GM12878 (cell line): Measurements from ENCODE around the gene OSBP. TPM values are rescaled to one million over a fixed set of nuclear protein-coding genes. Genes with fewer than 3 reads are reported as not detected.

Experiments
- ATAC-seq: fragments of 200-7000 bp; cut with Tn5 transposase; 3 replicates; pipeline ENCODE4 v1.9.1; 2020; ENCODE audit warnings: mild to moderate bottlenecking, moderate library complexity
- BruUV-seq: library from RNA; stranded (reverse); fragments of 400-500 nt; replicated peaks from 2 replicates; lab custom pipeline; 2021; lab: Mats Ljungman, UMichigan
- CTCF ChIA-PET: fragments of 300-600 bp; sonication (Branson Sonifier 250); formaldehyde crosslinking; extraction: SDS; loops from one replicate; lab custom pipeline; 2021; ENCODE audit warnings: inconsistent platforms; lab: Yijun Ruan, JAX
- POLR2A ChIA-PET: fragments of 350-600 bp; formaldehyde crosslinking; extraction: SDS; loops from one replicate; lab custom pipeline; 2021; ENCODE audit warnings: inconsistent platforms; lab: Charles Lee
- RAD21 ChIA-PET: fragments of 300-600 bp; sonication (Branson Sonifier 250); formaldehyde crosslinking; loops from one replicate; lab custom pipeline; 2023; ENCODE audit warnings: antibody characterized with exemption; ENCODE audit not compliant: unreplicated experiment; lab: Charles Lee
- SMC1A ChIA-PET: fragments of 300-600 bp; sonication (Branson Sonifier 250); formaldehyde crosslinking; loops from one replicate; lab custom pipeline; 2023; ENCODE audit not compliant: unreplicated experiment, uncharacterized antibody; lab: Charles Lee
- DNase-seq: peaks from one replicate; pipeline ENCODE4 v3.0.0-alpha.2; 2011; ENCODE audit warnings: low read depth, low spot score
- FAIRE-seq: peaks from 3 replicates; lab custom pipeline; 2011; peaks lifted over from hg19 to GRCh38; lab: Jason Lieb, UNC
- H2AFZ ChIP-seq: 2 replicates; pipeline ENCODE4 v1.6.0; 2011; ENCODE audit warnings: low read depth, low read length, control low read depth; ENCODE audit not compliant: control insufficient read depth
- H3K27ac ChIP-seq: 2 replicates; pipeline ENCODE4 v1.5.1; 2011; ENCODE audit warnings: control low read depth; ENCODE audit not compliant: control insufficient read depth, insufficient read depth
- H3K27me3 ChIP-seq, 2 experiments: replicated peaks in 1 of 2; 2 replicates each; pipeline versions ENCODE4 v1.6.0 to v1.6.1; 2011; ENCODE audit warnings: low read length in 1 of 2; ENCODE audit not compliant: control insufficient read depth in 2 of 2, insufficient read depth in 2 of 2
- H3K36me3 ChIP-seq, 2 experiments: 2 replicates each; pipeline ENCODE4 v1.5.1; 2011; ENCODE audit warnings: low read length in 1 of 2; ENCODE audit not compliant: control insufficient read depth in 2 of 2, insufficient read depth in 2 of 2
- H3K4me1 ChIP-seq: 2 replicates; pipeline ENCODE4 v1.6.1; 2011; ENCODE audit warnings: mild to moderate bottlenecking, low read length, moderate library complexity, mixed read lengths; ENCODE audit not compliant: control insufficient read depth, insufficient read depth
- H3K4me2 ChIP-seq: 2 replicates; pipeline ENCODE4 v1.6.0; 2011; ENCODE audit warnings: control low read depth; ENCODE audit not compliant: control insufficient read depth, insufficient read depth
- H3K4me3 ChIP-seq: fragments of 200-600 bp; sonication (generic); 2 replicates; pipeline ENCODE4 v1.5.1; 2016
- H3K79me2 ChIP-seq: 2 replicates; pipeline ENCODE4 v1.6.0; 2011; ENCODE audit warnings: low read length; ENCODE audit not compliant: control insufficient read depth, insufficient read depth
- H3K9ac ChIP-seq: 2 replicates; pipeline ENCODE4 v1.8.0; 2011; ENCODE audit warnings: low read length, control low read depth, mixed read lengths; ENCODE audit not compliant: control insufficient read depth, insufficient read depth
- H3K9me3 ChIP-seq: replicated peaks from 3 replicates; pipeline ENCODE4 v1.5.1; 2011; ENCODE audit warnings: mild to moderate bottlenecking, low read length; ENCODE audit not compliant: control insufficient read depth, insufficient read depth
- H4K20me1 ChIP-seq: 2 replicates; pipeline ENCODE4 v1.6.0; 2011; ENCODE audit not compliant: control insufficient read depth, insufficient read depth
- CHD2 ChIP-seq: IDR thresholded peaks from 2 replicates; pipeline ENCODE4 v1.6.1; 2011; ENCODE audit warnings: low read depth, low read length, improper control_type of control experiment, borderline replicate concordance
- FOXK2 ChIP-seq: fragments of 450-650 bp; IDR thresholded peaks from 2 replicates; pipeline ENCODE4 v1.6.1; 2017; ENCODE audit warnings: mild to moderate bottlenecking, moderate library complexity
- NKRF ChIP-seq: fragments of 450-650 bp; conservative IDR thresholded peaks from 2 replicates; pipeline ENCODE4 v1.6.1; 2017; ENCODE audit warnings: mild to moderate bottlenecking, moderate library complexity
- RAD21 ChIP-seq: IDR thresholded peaks from 2 replicates; pipeline ENCODE4 v1.6.1; 2011; ENCODE audit warnings: mild to moderate bottlenecking, low read depth, low read length, moderate library complexity; ENCODE audit not compliant: insufficient read depth
- SP1 ChIP-seq: IDR thresholded peaks from one replicate; pipeline ENCODE4 v1.6.1; 2011; ENCODE audit warnings: low read depth, low read length
- TCF3 ChIP-seq: IDR thresholded peaks from 2 replicates; pipeline ENCODE4 v1.6.1; 2012; ENCODE audit warnings: low read depth, mild to moderate bottlenecking, low read length, borderline replicate concordance; ENCODE audit not compliant: insufficient read depth
- ZNF274 ChIP-seq: IDR thresholded peaks from one replicate; pipeline ENCODE4 v1.8.0; 2011; ENCODE audit not compliant: insufficient read length, insufficient read depth
- ZNF384 ChIP-seq: IDR thresholded peaks from 2 replicates; pipeline ENCODE4 v1.6.1; 2012; ENCODE audit warnings: low read depth, mild to moderate bottlenecking, low read length, improper control_type of control experiment, borderline replicate concordance
- ZNF592 ChIP-seq: fragments of 450-650 bp; IDR thresholded peaks from 2 replicates; pipeline ENCODE4 v1.6.1; 2017; ENCODE audit warnings: mild to moderate bottlenecking, moderate library complexity
- WGBS: methylation state at CpG from one replicate; pipeline ENCODE4 v1.1.6; 2016; ENCODE audit warnings: low lambda C conversion rate; ENCODE audit not compliant: insufficient replicate concordance, insufficient coverage; ENCODE audit errors: missing lambda C conversion rate; 5-methylcytosine and 5-hydroxymethylcytosine counted together
- in situ Hi-C: fragments of 300-500 bp; cut with MboI; formaldehyde crosslinking; loops from 9 replicates; pipeline ENCODE4 v1.14.3; 2018; ENCODE audit warnings: mixed read lengths
- intact Hi-C: fragments of 100-400 bp; cut with micrococcal nuclease; formaldehyde crosslinking; loops from one replicate; pipeline ENCODE4 v1.14.2; 2022; ENCODE audit not compliant: unreplicated experiment
- polyA plus RNA-seq, 11 experiments: library from polyadenylated mRNA; depleted of rRNA in 4 of 11; unstranded in 6 of 11; stranded (reverse) in 5 of 11; fragments of >200 nt; fragmentation: Nextera tagmentation in 4 of 11; fragmentation: Illumina TruSeq in 1 of 11; extraction: Ambion mirVana in 4 of 11; extraction: Trizol in 1 of 11; gene quantifications; 1 replicate in 1 of 11; 2 replicates in 10 of 11; pipeline versions ENCODE4 v1.2.1 to v1.2.3, GENCODE V29; 2011 to 2016; ENCODE audit warnings: inconsistent platforms in 2 of 11, missing spikeins in 2 of 11, low read depth in 1 of 11
- total RNA-seq, 4 experiments: library from RNA; depleted of rRNA in 3 of 4; stranded (reverse); fragments of >200 nt in 3 of 4; fragmentation: Illumina TruSeq in 1 of 4; extraction: Trizol in 1 of 4; gene quantifications; 2 replicates each; pipeline versions ENCODE4 v1.2.1 to v1.2.3, GENCODE V29; 2013 to 2021

OSBP gene
- total and polyA plus RNA-seq, 10 of the 15 experiments (the other 5 are each of a cell fraction or from before 2014, with no cell fraction given), result 5.9 to 41.2 (median 21.7) TPM

- RAD21 ChIA-PET, result no interaction called here
- H4K20me1 ChIP-seq, result no peaks in the 10 kb centered on the region
- no peak overlapping the region for H2AFZ ChIP-seq
- no peaks in the 10 kb centered on the region for H3K9me3 ChIP-seq
- no TSS peak for BruUV-seq
- no peaks in the 10 kb centered on the region for H3K79me2 ChIP-seq
- intact Hi-C loops, result no loop called here
- H3K9ac ChIP-seq, result no peak overlapping the region
- no peak for FAIRE-seq
- H3K4me2 ChIP-seq, result no peak overlapping the region
- no peak for ATAC-seq
- in situ Hi-C loops, result no loop called here
- no peak overlapping the region for H3K4me3 ChIP-seq
- no peak for TF ChIP-seq ZNF274
- TF ChIP-seq CHD2, result no peak
- no peak for TF ChIP-seq SP1
- TF ChIP-seq FOXK2, result no peak
- no peak for TF ChIP-seq ZNF592
- no peak for TF ChIP-seq RAD21
- no peak for TF ChIP-seq NKRF
- TF ChIP-seq ZNF384, result no peak
- no peak for TF ChIP-seq TCF3
- SMC1A ChIA-PET, result no interaction called here
- POLR2A ChIA-PET, result interaction anchor here (1.0 kb wide), 1 partner anchor 11 kb away, joined by 3 read pairs; no protein-coding TSS in a partner anchor
- CTCF ChIA-PET, result no interaction called here
- no peak overlapping the region for H3K27ac ChIP-seq
- H3K27me3 ChIP-seq, result no peaks in the 10 kb centered on the region
- peaks cover 17 to 55% of the 10 kb centered on the region in 2 experiments for H3K36me3 ChIP-seq
- H3K4me1 ChIP-seq, result no peaks in the 10 kb centered on the region
- 97% methylated on average over 4 of the region's 4 CpGs for WGBS
- DNase-seq, result no peak
Observed at GRCh38 chr11:59601788-59602187, 13.8 kb downstream of the OSBP start.
